Left ventricle myocardium inferior (tissue), 1 donor: ENCODE data around the gene EIF4B. TPM values are rescaled to one million over a fixed set of nuclear protein-coding genes. Genes with fewer than 3 reads are reported as not detected.

Experiments
- DNase-seq: peaks from one replicate; pipeline ENCODE4 v3.0.0-alpha.2; 2020
- H3K27ac ChIP-seq: fragments of 200-600 bp; replicated peaks from 2 replicates; pipeline ENCODE4 v1.8.0; 2021
- H3K27me3 ChIP-seq: fragments of 200-600 bp; 2 replicates; pipeline ENCODE4 v1.8.0; 2021; ENCODE audit warnings: low read depth
- H3K36me3 ChIP-seq: fragments of 200-600 bp; 2 replicates; pipeline ENCODE4 v1.8.0; 2021
- H3K4me1 ChIP-seq: fragments of 200-600 bp; 2 replicates; pipeline ENCODE4 v1.8.0; 2021
- H3K4me3 ChIP-seq: fragments of 200-600 bp; 2 replicates; pipeline ENCODE4 v1.8.0; 2021; ENCODE audit warnings: mild to moderate bottlenecking, moderate library complexity
- H3K9me3 ChIP-seq: fragments of 200-600 bp; replicated peaks from 2 replicates; pipeline ENCODE4 v1.8.0; 2021
- CTCF ChIP-seq: fragments of 200-600 bp; IDR thresholded peaks from 2 replicates; pipeline ENCODE4 v1.8.0; 2021; ENCODE audit warnings: antibody characterized with exemption, mild to moderate bottlenecking, borderline replicate concordance
- intact Hi-C: fragments of 100-400 bp; cut with micrococcal nuclease; formaldehyde crosslinking; loops from one replicate; pipeline ENCODE4 v1.11.0; 2022
- microRNA-seq: library from miRNA; unstranded; fragments of <30 nt; microRNA quantifications from one replicate; pipeline ENCODE4 v1.2.0, GENCODE V29; 2020
- total RNA-seq: library from RNA; stranded (reverse); fragmentation: NEBNext Ultra II Directional; extraction: Animal tissue kit (Norgen Biotek cat#: 25700); gene quantifications from one replicate; pipeline ENCODE4 v1.2.1, GENCODE V29; 2021
- donor health status: DM: no; HTN: yes; CAD: no; lungs with severe emphysema.

The EIF4B gene
- total RNA-seq, 1 donor from 2014 or later, result 390 TPM

- no peaks in the 10 kb centered on the region for H3K36me3 ChIP-seq
- intact Hi-C loops, result no loop called here
- no peaks in the 10 kb centered on the region for H3K4me1 ChIP-seq
- no peak overlapping the region for H3K4me3 ChIP-seq
- no peak for DNase-seq
- H3K27me3 ChIP-seq, result no peaks in the 10 kb centered on the region
- TF ChIP-seq CTCF, result no peak
- H3K27ac ChIP-seq, result no peak overlapping the region
- peaks cover 6% of the 10 kb centered on the region for H3K9me3 ChIP-seq
Observed at GRCh38 chr12:53086361-53086760, 80.1 kb downstream of the EIF4B start.

DNA sequence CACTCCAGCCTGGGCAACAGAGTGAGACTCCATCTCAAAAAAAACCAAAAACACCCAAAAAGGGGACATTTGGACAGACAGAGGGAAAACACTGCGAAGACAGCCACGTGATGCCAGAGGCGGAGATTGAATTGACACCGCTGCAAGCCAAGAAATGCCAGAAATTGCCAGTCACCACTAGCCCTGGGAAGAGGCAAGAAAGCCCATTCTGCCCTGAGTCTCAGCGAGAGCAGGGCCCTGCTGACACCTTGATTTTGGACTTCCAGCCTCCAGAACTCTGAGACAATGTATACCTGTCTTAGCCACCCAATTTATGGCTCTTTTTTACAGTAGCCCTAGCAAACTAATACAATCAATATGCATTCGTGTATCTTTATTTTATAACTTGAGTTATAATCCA lies 83.8 kb downstream of the EIF4B start:
- H3K4me3 ChIP-seq, result no peak overlapping the region
- no peaks in the 10 kb centered on the region for H3K4me1 ChIP-seq
- no peak for DNase-seq
- no peak overlapping the region for H3K27ac ChIP-seq
- intact Hi-C loops, result no loop called here
- H3K27me3 ChIP-seq, result no peaks in the 10 kb centered on the region
- H3K36me3 ChIP-seq, result no peaks in the 10 kb centered on the region
- no peaks in the 10 kb centered on the region for H3K9me3 ChIP-seq
- TF ChIP-seq CTCF, result no peak

DNA sequence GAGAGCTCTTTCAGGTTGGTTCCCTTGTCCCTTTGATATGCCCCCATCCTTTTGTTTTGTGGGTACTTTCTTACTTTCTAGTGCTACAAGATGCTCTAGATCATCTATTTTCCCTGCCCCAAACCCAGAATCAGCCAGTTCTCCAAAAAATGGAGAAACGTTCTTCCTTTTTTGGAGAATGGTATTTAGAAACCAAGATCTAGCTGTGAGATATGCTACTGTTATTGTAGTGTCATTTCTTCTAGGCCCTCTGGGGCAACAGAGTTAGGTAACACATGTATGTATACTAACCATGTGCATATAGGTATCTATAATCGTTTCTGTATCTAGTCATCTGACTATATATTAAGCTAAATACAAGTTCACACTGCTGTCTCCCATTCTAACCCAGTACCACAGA lies 84.3 kb downstream of the EIF4B start:
- Histone ChIP-seq H3K27me3 (no peaks in the 10 kb centered on the region), H3K27ac (no peak overlapping the region), H3K4me3 (no peak overlapping the region), H3K4me1 (peaks cover under 1% of the 10 kb centered on the region), H3K9me3 (no peaks in the 10 kb centered on the region), H3K36me3 (no peaks in the 10 kb centered on the region)
- intact Hi-C loops, result no loop called here
- no peak for TF ChIP-seq CTCF
- DNase-seq, result no peak

- H3K9me3 ChIP-seq, result no peaks in the 10 kb centered on the region
- H3K27ac ChIP-seq, result no peak overlapping the region
- H3K36me3 ChIP-seq, result no peaks in the 10 kb centered on the region
- H3K27me3 ChIP-seq, result no peaks in the 10 kb centered on the region
- intact Hi-C loops, result no loop called here
- TF ChIP-seq CTCF, result no peak
- H3K4me1 ChIP-seq, result peaks cover 12% of the 10 kb centered on the region
- H3K4me3 ChIP-seq, result no peak overlapping the region
- DNase-seq, result no peak
Observed at GRCh38 chr12:53091756-53092155, 85.5 kb downstream of the EIF4B start.

Small RNAs within 50 kb of the gene (microRNA-seq; reads per million reads assigned to microRNA genes)
- gene MIR6757, result not detected

Other genes with a start within 250 kb of the EIF4B start
- gene KRT76, start 229.1 kb upstream of the EIF4B start, total RNA-seq, result not detected
- not detected for gene KRT3, start 210.3 kb upstream of the EIF4B start, total RNA-seq
- gene KRT4, start 192.3 kb upstream of the EIF4B start, total RNA-seq, result not detected
- not detected for gene KRT79, start 172.1 kb upstream of the EIF4B start, total RNA-seq
- not detected for gene KRT78, start 157.5 kb upstream of the EIF4B start, total RNA-seq
- 63.4 TPM for gene KRT8, start 101.4 kb upstream of the EIF4B start, total RNA-seq
- 3.7 TPM for gene KRT18, start 57.3 kb upstream of the EIF4B start, total RNA-seq
- gene TNS2, start 43.6 kb downstream of the EIF4B start, total RNA-seq, result 109 TPM
- gene SPRYD3, start 72.9 kb downstream of the EIF4B start, total RNA-seq, result 49.1 TPM
- gene IGFBP6, start 91.2 kb downstream of the EIF4B start, total RNA-seq, result 53.0 TPM
- not detected for gene SOAT2, start 97.0 kb downstream of the EIF4B start, total RNA-seq
- 26.5 TPM for gene ZNF740, start 174.3 kb downstream of the EIF4B start, total RNA-seq
- 12.2 TPM for gene CSAD, start 174.5 kb downstream of the EIF4B start, total RNA-seq
- 1.1 TPM for gene ITGB7, start 200.8 kb downstream of the EIF4B start, total RNA-seq
- 14.9 TPM for gene RARG, start 225.8 kb downstream of the EIF4B start, total RNA-seq